ENCODE measurements around the gene DCAF5. TPM values are rescaled to one million over a fixed set of nuclear protein-coding genes. Genes with fewer than 3 reads are reported as not detected.

The DCAF5 gene
- total RNA-seq, 4 donors from 2014 or later = 42.2 to 53.7 (median 51.1) TPM

- peaks cover 0 to 13% (median 0%) of the 10 kb centered on the region in 4 donors for H3K4me1 ChIP-seq
- H3K27me3 ChIP-seq = no peaks in the 10 kb centered on the region
- TF ChIP-seq EP300 (IDR thresholded peaks at IDR 0.05) (no peak), POLR2A (IDR thresholded peaks at IDR 0.05) (no peak), CTCF (IDR thresholded peaks at IDR 0.05) (no peak)
- H3K9me3 ChIP-seq = no peaks in the 10 kb centered on the region
- no peak for DNase-seq (ENCODE audit: low spot score in 2 of 2)
- H3K36me3 ChIP-seq = no peaks in the 10 kb centered on the region
- H3K4me3 ChIP-seq = no peak overlapping the region
- peak overlapping the region in 1 of 4 donors; percentile 29 for H3K27ac ChIP-seq
- 24 to 35% methylated on average over 1 of the region's 1 CpG for WGBS, 2 donors
Measured at GRCh38 chr14:69008421-69008884, 144.5 kb downstream of the DCAF5 start.

GRCh38 chr14:69006346-69006745 lies 146.6 kb downstream of the DCAF5 start:
- H3K27ac ChIP-seq = no peak overlapping the region
- WGBS, 2 donors = 98% methylated on average over 5 of the region's 5 CpGs

GRCh38 chr14:69005432-69006148 lies 147.3 kb downstream of the DCAF5 start:
- peaks cover 0 to 3% (median 0%) of the 10 kb centered on the region in 4 donors for H3K9me3 ChIP-seq
- H3K36me3 ChIP-seq = no peaks in the 10 kb centered on the region
- WGBS, 2 donors = 47 to 50% methylated on average over 11 of the region's 11 CpGs
- no peak for TF ChIP-seq POLR2A (IDR thresholded peaks at IDR 0.05)
- peak in 1 of 2 donors; percentile 79 for TF ChIP-seq EP300 (IDR thresholded peaks at IDR 0.05)
- peaks cover 0 to 13% (median 0%) of the 10 kb centered on the region in 4 donors for H3K4me1 ChIP-seq
- no peak overlapping the region for H3K4me3 ChIP-seq
- peak; percentile 16 to 59 for DNase-seq (ENCODE audit: low spot score in 2 of 2)
- H3K27me3 ChIP-seq = no peaks in the 10 kb centered on the region
- H3K27ac ChIP-seq = peak overlapping the region in 1 of 4 donors; percentile 30

More at GRCh38 chr14:69006346-69006745, 146.6 kb downstream of the DCAF5 start:
- no peaks in the 10 kb centered on the region for H3K27me3 ChIP-seq
- DNase-seq (ENCODE audit: low spot score in 2 of 2) = no peak
- TF ChIP-seq CTCF (IDR thresholded peaks at IDR 0.05) (no peak), POLR2A (IDR thresholded peaks at IDR 0.05) (no peak), EP300 (IDR thresholded peaks at IDR 0.05) (no peak)
- H3K9me3 ChIP-seq = no peaks in the 10 kb centered on the region
- H3K4me1 ChIP-seq = peaks cover 0 to 13% (median 0%) of the 10 kb centered on the region in 4 donors
- no peaks in the 10 kb centered on the region for H3K36me3 ChIP-seq
- no peak overlapping the region for H3K4me3 ChIP-seq

GRCh38 chr14:69004731-69005431 lies 148.0 kb downstream of the DCAF5 start:
- 52 to 61% methylated on average over 7 of the region's 7 CpGs for WGBS, 2 donors
- H3K36me3 ChIP-seq = no peaks in the 10 kb centered on the region
- H3K4me3 ChIP-seq = no peak overlapping the region
- H3K4me1 ChIP-seq = peaks cover 0 to 13% (median 0%) of the 10 kb centered on the region in 4 donors
- H3K27ac ChIP-seq = peak overlapping the region in 1 of 4 donors; percentile 30
- DNase-seq (ENCODE audit: low spot score in 2 of 2) = no peak
- TF ChIP-seq POLR2A (IDR thresholded peaks at IDR 0.05) (no peak), CTCF (IDR thresholded peaks at IDR 0.05) (no peak), EP300 (IDR thresholded peaks at IDR 0.05) (no peak)
- peaks cover 0 to 3% (median 0%) of the 10 kb centered on the region in 4 donors for H3K9me3 ChIP-seq
- H3K27me3 ChIP-seq = no peaks in the 10 kb centered on the region

- no peak for DNase-seq (ENCODE audit: low spot score in 2 of 2)
- Histone ChIP-seq H3K4me1 (peaks cover 0 to 11% (median 0%) of the 10 kb centered on the region in 4 donors), H3K36me3 (no peaks in the 10 kb centered on the region), H3K27me3 (no peaks in the 10 kb centered on the region), H3K27ac (no peak overlapping the region), H3K9me3 (peaks cover 0 to 3% (median 0%) of the 10 kb centered on the region in 4 donors), H3K4me3 (no peak overlapping the region)
- WGBS, 2 donors = 85% methylated on average over 10 of the region's 10 CpGs
- no peak for TF ChIP-seq POLR2A (IDR thresholded peaks at IDR 0.05)
- no peak for TF ChIP-seq EP300 (IDR thresholded peaks at IDR 0.05)
- TF ChIP-seq CTCF (IDR thresholded peaks at IDR 0.05) = no peak
Measured at GRCh38 chr14:69003626-69004025, 149.3 kb downstream of the DCAF5 start.

All from tibial nerve (tissue), 4 donors.